Fibroblast of lung (primary cell): ENCODE data around the gene ZNF41. TPM values are rescaled to one million over a fixed set of nuclear protein-coding genes. Genes with fewer than 3 reads are reported as not detected.

ENCODE experiments used
- DNase-seq, 2 donors: peaks; one replicate each; pipeline versions ENCODE4 v3.0.0 to v3.0.0-alpha.2; 2010; ENCODE audit warnings: low read depth in 2 of 2
- H2AFZ ChIP-seq: 2 replicates; pipeline ENCODE4 v1.5.1; 2012; ENCODE audit warnings: low read length, control low read depth, inconsistent platforms
- H3K27ac ChIP-seq: 2 replicates; pipeline ENCODE4 v1.5.1; 2011; ENCODE audit warnings: low read length, control low read depth; ENCODE audit not compliant: insufficient read depth
- H3K27me3 ChIP-seq: 2 replicates; pipeline ENCODE4 v1.5.1; 2011; ENCODE audit warnings: mild to moderate bottlenecking, low read length; ENCODE audit not compliant: control insufficient read depth, insufficient read depth
- H3K36me3 ChIP-seq: 2 replicates; pipeline ENCODE4 v1.5.1; 2011; ENCODE audit warnings: low read length; ENCODE audit not compliant: control insufficient read depth, insufficient read depth
- H3K4me1 ChIP-seq: 2 replicates; pipeline ENCODE4 v1.5.1; 2011; ENCODE audit warnings: low read length; ENCODE audit not compliant: control insufficient read depth, insufficient read depth; ENCODE audit errors: extremely low read depth
- H3K4me2 ChIP-seq: 2 replicates; pipeline ENCODE4 v1.5.1; 2011; ENCODE audit warnings: low read length, control low read depth; ENCODE audit not compliant: insufficient read depth; ENCODE audit errors: extremely low read depth
- H3K4me3 ChIP-seq, 4 experiments: fragments of 200-600 bp in 1 of 4; sonication (generic) in 1 of 4; replicated peaks in 1 of 4; 2 replicates each; pipeline ENCODE4 v1.5.1; 2011 to 2016; ENCODE audit warnings: low read length in 4 of 4, low read depth in 3 of 4, mild to moderate bottlenecking in 3 of 4, control low read depth in 2 of 4, inconsistent platforms in 1 of 4, mixed read lengths in 1 of 4; ENCODE audit not compliant: insufficient read depth in 1 of 4; ENCODE audit errors: control extremely low read depth in 1 of 4
- H3K79me2 ChIP-seq: 2 replicates; pipeline ENCODE4 v1.5.1; 2012; ENCODE audit warnings: mild to moderate bottlenecking, low read length, inconsistent platforms; ENCODE audit not compliant: control insufficient read depth, insufficient read depth
- H3K9ac ChIP-seq: 2 replicates; pipeline ENCODE4 v1.5.1; 2011; ENCODE audit warnings: mild to moderate bottlenecking, low read length, control low read depth; ENCODE audit not compliant: insufficient read depth
- H3K9me3 ChIP-seq: 2 replicates; pipeline ENCODE4 v1.5.1; 2012; ENCODE audit warnings: low read depth, low read length; ENCODE audit not compliant: control insufficient read depth, insufficient read depth
- H4K20me1 ChIP-seq: 2 replicates; pipeline ENCODE4 v1.5.1; 2011; ENCODE audit warnings: low read length; ENCODE audit not compliant: control insufficient read depth, insufficient read depth; ENCODE audit errors: extremely low read depth
- EZH2 ChIP-seq: IDR thresholded peaks from 2 replicates; pipeline ENCODE4 v1.5.1; 2012; ENCODE audit warnings: low read length, control low read depth, mild to moderate bottlenecking; ENCODE audit errors: missing control alignments
- polyA plus RNA-seq, 2 donors: library from polyadenylated mRNA; depleted of rRNA in 1 of 2; stranded (reverse) in 1 of 2; unstranded in 1 of 2; fragments of >200 nt; gene quantifications; 2 replicates each; pipeline ENCODE4 v1.2.1, GENCODE V29; 2011 to 2012; ENCODE audit warnings: missing spikeins in 1 of 2
- total RNA-seq: library from RNA; depleted of rRNA; stranded (reverse); fragments of >200 nt; gene quantifications from 2 replicates; pipeline ENCODE4 v1.2.1, GENCODE V29; 2014
- TF ChIP-seq, protein P1 (sequence below), 2 donors: IDR thresholded peaks in 1 of 2; conservative IDR thresholded peaks in 1 of 2; 1 replicate in 1 of 2; 2 replicates in 1 of 2; pipeline ENCODE4 v1.5.1; 2011 to 2012; ENCODE audit warnings: low read length in 2 of 2, control low read depth in 1 of 2, inconsistent platforms in 1 of 2, low read depth in 1 of 2, mild to moderate bottlenecking in 1 of 2

The ZNF41 gene
- total and polyA plus RNA-seq, 2 donors (not counting 1 experiment from before 2014, with no cell fraction given) = 5.3 to 6.6 TPM

DNA sequence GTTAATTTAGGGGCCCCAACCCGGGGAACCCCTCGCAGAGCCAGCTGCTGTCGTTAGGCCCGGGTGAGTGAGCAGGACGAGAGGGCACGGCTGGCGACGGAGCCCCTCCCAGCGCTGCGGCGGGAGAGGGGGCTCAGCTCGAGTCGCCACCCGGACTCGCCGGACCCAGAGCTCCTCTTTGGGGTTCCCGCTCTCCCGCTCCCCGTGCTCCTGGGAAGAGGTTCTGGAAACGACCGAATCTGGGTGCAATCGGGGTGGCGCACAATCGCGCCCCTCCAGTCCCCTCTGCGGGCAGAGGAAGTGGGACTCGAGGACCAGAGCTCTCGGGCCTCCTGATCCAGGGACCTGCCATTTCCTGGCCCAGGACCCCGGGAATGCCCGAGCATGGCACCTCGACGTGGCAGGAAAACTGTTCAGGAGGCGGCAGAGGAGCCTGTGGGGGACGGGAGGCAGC lies 40.7 kb upstream of the ZNF41 start:
- H2AFZ ChIP-seq = peak overlapping the region; percentile 39
- no peaks in the 10 kb centered on the region for H3K9me3 ChIP-seq
- no peak overlapping the region for H3K27ac ChIP-seq
- H3K27me3 ChIP-seq = no peaks in the 10 kb centered on the region
- peak overlapping the region; percentile 16 to 58 (median 42) for H3K4me3 ChIP-seq
- no peaks in the 10 kb centered on the region for H3K36me3 ChIP-seq
- TF ChIP-seq, protein P1, sequence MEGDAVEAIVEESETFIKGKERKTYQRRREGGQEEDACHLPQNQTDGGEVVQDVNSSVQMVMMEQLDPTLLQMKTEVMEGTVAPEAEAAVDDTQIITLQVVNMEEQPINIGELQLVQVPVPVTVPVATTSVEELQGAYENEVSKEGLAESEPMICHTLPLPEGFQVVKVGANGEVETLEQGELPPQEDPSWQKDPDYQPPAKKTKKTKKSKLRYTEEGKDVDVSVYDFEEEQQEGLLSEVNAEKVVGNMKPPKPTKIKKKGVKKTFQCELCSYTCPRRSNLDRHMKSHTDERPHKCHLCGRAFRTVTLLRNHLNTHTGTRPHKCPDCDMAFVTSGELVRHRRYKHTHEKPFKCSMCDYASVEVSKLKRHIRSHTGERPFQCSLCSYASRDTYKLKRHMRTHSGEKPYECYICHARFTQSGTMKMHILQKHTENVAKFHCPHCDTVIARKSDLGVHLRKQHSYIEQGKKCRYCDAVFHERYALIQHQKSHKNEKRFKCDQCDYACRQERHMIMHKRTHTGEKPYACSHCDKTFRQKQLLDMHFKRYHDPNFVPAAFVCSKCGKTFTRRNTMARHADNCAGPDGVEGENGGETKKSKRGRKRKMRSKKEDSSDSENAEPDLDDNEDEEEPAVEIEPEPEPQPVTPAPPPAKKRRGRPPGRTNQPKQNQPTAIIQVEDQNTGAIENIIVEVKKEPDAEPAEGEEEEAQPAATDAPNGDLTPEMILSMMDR (conservative IDR thresholded peaks at IDR 0.05 in 1 of 2, IDR thresholded peaks at IDR 0.05 in 1 of 2; ENCODE audit: low read depth in 1 of 2, low read length in 2 of 2) = no peak
- TF ChIP-seq EZH2 = no peak
- no peaks in the 10 kb centered on the region for H3K4me1 ChIP-seq
- H3K79me2 ChIP-seq = no peaks in the 10 kb centered on the region
- H3K9ac ChIP-seq = peak overlapping the region; percentile 30
- DNase-seq = no peak
- H3K4me2 ChIP-seq = peak overlapping the region; percentile 44
- H4K20me1 ChIP-seq = no peaks in the 10 kb centered on the region

DNA sequence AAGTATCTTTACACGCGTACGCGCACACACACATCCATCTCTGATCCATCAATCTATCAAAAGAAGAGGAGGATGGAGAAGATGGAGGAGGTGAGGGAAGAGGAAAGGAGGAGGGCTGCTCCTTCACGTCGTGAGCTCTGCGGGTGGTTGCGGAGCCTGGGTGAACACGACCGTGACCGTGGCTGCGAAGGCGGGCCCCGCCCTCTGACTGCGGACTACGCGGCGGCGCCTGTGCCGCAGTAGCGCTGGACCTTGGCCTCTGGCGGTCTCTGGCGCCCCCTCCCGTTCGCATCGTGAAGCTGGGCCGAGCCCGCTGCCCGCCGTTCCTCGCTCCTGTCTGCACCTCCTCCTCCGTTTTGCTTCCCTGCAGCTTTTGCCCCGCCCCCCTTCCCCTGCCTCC lies 40.3 kb upstream of the ZNF41 start:
- Histone ChIP-seq H2AFZ (peak overlapping the region; percentile 87), H3K79me2 (no peaks in the 10 kb centered on the region), H3K4me1 (no peaks in the 10 kb centered on the region), H3K36me3 (no peaks in the 10 kb centered on the region), H3K27me3 (no peaks in the 10 kb centered on the region), H4K20me1 (no peaks in the 10 kb centered on the region), H3K4me2 (peak overlapping the region; percentile 68), H3K9ac (peak overlapping the region; percentile 50), H3K9me3 (no peaks in the 10 kb centered on the region), H3K4me3 (peak overlapping the region; percentile 35 to 58 (median 44)), H3K27ac (no peak overlapping the region)
- no peak for TF ChIP-seq EZH2
- TF ChIP-seq, protein P1 (conservative IDR thresholded peaks at IDR 0.05 in 1 of 2, IDR thresholded peaks at IDR 0.05 in 1 of 2; ENCODE audit: low read depth in 1 of 2, low read length in 2 of 2) = peak; percentile 46 to 61
- DNase-seq = peak; percentile 59 to 65

DNA sequence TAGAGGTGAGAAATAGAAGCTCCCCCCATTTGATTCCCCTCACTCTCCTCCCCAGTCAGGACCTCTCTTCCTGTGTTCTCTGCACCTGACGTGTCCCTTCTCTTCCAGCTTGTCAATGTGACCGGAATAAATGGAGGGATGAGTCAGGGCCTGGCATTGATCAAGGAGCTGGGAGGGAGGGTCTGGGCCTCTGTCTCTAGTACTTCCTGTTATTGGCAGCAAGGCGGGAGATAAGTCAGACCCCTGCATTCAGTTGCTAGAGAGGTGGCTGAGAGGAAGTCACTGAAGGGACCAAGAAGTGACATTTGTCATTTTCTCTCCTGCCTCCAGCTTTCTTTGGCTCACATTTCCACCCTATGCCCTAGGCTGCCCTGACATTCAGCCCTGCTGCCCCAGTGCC lies 35.1 kb upstream of the ZNF41 start:
- Histone ChIP-seq H3K4me2 (no peak overlapping the region), H3K4me3 (no peak overlapping the region), H4K20me1 (no peaks in the 10 kb centered on the region)

More for the DNA sequence above, 35.1 kb upstream of the ZNF41 start:
- Histone ChIP-seq H3K27ac (no peak overlapping the region), H3K79me2 (no peaks in the 10 kb centered on the region), H3K9ac (no peak overlapping the region), H3K27me3 (no peaks in the 10 kb centered on the region), H3K4me1 (no peaks in the 10 kb centered on the region), H3K9me3 (no peaks in the 10 kb centered on the region), H2AFZ (no peak overlapping the region), H3K36me3 (no peaks in the 10 kb centered on the region)
- DNase-seq = peak in 1 of 2 donors; percentile 43
- no peak for TF ChIP-seq EZH2
